ENCODE measurements around the gene ANXA1.
"Not testable (repeated sequence)": the region's sequence is repeated elsewhere in the genome, so short reads cannot be mapped to it uniquely, and the experiment has no call there.

ANXA1 gene

DNA sequence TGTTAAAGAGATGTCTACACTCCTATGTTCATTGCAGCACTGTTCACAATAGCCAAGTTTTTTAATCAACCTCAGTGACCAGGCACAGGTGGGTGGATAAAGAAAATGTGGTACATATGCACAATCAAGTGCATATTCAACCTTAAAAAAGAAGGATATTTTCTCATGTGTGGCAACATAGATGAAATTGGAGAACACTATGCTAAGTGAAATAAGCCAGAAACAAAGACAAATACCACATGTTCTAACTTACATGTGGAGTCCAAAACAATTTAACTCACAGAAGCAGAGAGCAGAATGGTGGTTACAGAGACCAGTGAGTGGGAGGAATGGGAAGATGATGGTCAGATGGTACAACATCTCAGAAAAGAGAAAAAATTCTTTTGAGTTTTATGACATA lies 31.8 kb downstream of the ANXA1 start:
- TF ChIP-seq, protein P1, sequence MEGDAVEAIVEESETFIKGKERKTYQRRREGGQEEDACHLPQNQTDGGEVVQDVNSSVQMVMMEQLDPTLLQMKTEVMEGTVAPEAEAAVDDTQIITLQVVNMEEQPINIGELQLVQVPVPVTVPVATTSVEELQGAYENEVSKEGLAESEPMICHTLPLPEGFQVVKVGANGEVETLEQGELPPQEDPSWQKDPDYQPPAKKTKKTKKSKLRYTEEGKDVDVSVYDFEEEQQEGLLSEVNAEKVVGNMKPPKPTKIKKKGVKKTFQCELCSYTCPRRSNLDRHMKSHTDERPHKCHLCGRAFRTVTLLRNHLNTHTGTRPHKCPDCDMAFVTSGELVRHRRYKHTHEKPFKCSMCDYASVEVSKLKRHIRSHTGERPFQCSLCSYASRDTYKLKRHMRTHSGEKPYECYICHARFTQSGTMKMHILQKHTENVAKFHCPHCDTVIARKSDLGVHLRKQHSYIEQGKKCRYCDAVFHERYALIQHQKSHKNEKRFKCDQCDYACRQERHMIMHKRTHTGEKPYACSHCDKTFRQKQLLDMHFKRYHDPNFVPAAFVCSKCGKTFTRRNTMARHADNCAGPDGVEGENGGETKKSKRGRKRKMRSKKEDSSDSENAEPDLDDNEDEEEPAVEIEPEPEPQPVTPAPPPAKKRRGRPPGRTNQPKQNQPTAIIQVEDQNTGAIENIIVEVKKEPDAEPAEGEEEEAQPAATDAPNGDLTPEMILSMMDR (IDR thresholded peaks at IDR 0.05; ENCODE audit: low read depth, low read length) = no peak
- no peak for TF ChIP-seq POLR2A (IDR thresholded peaks at IDR 0.05; ENCODE audit: extremely low read depth, insufficient read length)
- TF ChIP-seq, protein P2, sequence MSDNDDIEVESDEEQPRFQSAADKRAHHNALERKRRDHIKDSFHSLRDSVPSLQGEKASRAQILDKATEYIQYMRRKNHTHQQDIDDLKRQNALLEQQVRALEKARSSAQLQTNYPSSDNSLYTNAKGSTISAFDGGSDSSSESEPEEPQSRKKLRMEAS (IDR thresholded peaks at IDR 0.05; ENCODE audit: low read depth, low read length) = no peak
- TF ChIP-seq MYC (IDR thresholded peaks at IDR 0.05; ENCODE audit: low read depth, low read length) = no peak
- no peak for DNase-seq (ENCODE audit: low read depth)
- H3K4me3 ChIP-seq (ENCODE audit: low read depth, low read length) = no peak overlapping the region

DNA sequence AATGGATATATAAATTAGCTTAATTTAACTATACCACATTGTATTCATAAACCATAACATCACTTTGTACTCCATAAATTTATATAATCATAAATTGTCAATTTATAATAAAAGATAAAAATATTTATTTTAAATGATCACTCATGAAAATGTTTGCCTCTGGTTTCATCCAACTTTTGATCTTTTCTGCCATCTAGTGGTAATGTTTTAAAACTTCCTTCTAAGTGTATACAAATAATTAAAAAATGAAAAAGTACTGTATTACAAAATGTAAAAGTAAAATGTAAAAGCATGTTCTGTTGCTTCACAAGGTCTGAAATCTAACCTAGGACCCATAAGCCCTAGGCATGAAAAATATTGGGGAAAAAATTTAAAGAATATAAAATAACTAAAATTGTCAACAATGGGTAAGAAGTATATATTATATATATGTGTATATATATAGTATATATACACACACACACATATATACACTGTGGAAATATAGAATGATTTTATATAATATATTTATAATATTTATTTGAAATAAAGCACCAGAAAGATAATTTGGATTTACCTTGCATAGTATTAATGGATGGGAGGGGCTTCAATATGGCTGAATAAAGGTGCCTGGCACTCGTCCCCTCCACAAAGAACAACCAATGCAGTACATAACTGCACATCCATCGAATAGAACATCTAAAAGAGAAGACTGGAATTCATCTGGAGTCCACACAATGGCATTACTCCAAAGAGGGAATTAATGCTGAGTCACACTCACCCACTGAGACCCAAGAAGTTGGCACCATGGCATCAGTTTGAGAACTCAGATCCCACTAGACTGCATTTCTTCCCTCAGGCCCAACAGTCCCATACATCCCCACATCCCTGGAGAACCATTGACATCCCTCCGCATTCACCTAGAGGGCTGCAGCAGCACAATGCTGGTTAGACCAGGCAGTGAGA lies 32.5 kb downstream of the ANXA1 start:
- TF ChIP-seq, protein P2 (IDR thresholded peaks at IDR 0.05; ENCODE audit: low read depth, low read length) = no peak
- TF ChIP-seq, protein P1 (IDR thresholded peaks at IDR 0.05; ENCODE audit: low read depth, low read length) = no peak
- no peak for TF ChIP-seq POLR2A (IDR thresholded peaks at IDR 0.05; ENCODE audit: extremely low read depth, insufficient read length)
- TF ChIP-seq MYC (IDR thresholded peaks at IDR 0.05; ENCODE audit: low read depth, low read length) = no peak
- DNase-seq (ENCODE audit: low read depth) = peak; percentile 47
- no peak overlapping the region for H3K4me3 ChIP-seq (ENCODE audit: low read depth, low read length)

DNA sequence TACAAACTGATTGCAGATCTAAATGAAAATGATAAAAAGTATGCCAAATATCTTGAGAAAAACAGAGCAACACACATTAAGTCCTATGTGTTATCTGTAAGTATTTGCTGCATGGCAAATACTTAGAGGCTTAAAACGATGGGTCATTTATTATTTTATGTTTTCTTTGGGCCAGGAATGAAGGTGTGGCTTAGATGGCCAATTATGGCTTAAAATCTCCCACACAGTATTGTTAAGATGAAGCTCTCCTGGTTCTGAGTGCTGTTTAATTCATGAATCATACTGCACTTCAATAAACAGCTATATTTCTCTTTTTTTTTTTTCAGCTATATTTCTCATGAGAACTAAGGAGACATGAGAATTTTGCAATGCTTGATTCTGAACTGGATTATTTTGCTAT lies 39.4 kb downstream of the ANXA1 start:
- not testable (repeated sequence) for H3K4me3 ChIP-seq (ENCODE audit: low read depth, low read length); DNase-seq (ENCODE audit: low read depth)

DNA sequence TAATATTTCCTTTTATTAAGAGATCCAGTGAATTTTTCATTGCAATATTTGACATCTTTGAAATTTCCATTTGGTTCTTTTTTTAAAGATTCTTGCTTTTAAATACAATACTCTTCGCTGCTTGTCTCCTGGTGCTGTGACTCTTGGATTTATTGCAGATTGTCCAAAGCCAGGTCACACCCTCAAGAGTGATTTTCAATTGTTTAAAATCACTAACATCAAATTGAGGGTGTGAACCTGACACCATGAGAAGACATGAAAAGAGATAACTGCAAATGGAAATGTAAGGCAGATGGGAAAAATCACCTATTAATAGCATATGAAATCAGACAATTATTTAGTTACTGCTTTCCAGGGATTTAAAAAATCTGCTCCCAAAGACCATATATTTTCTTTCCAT lies 42.6 kb downstream of the ANXA1 start:
- TF ChIP-seq POLR2A (IDR thresholded peaks at IDR 0.05; ENCODE audit: extremely low read depth, insufficient read length) = no peak
- TF ChIP-seq, protein P2 (IDR thresholded peaks at IDR 0.05; ENCODE audit: low read depth, low read length) = no peak
- TF ChIP-seq, protein P1 (IDR thresholded peaks at IDR 0.05; ENCODE audit: low read depth, low read length) = no peak
- TF ChIP-seq MYC (IDR thresholded peaks at IDR 0.05; ENCODE audit: low read depth, low read length) = no peak
- no peak for DNase-seq (ENCODE audit: low read depth)
- no peak overlapping the region for H3K4me3 ChIP-seq (ENCODE audit: low read depth, low read length)

DNA sequence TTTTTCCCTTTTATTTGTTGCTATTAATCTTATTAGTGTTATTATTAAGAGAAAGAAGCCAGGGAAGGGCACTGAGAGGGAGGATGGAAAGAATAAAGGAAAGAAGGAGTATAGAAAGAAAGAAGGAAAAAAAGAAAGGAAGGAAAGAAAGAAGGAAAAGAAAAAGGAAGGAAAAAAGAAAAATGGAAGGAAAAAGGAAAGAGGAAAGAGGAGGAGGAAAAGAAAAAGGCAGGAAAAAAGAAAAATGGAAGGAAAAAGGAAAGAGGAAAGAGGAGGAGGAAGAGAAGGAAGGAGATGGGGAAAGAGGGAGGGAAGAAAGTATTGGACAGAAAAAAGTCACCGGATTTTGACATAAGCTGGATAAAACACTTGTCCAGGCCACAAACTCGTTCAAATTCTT lies 47.8 kb downstream of the ANXA1 start:
- H3K4me3 ChIP-seq (ENCODE audit: low read depth, low read length) = no peak overlapping the region
- TF ChIP-seq POLR2A (IDR thresholded peaks at IDR 0.05; ENCODE audit: extremely low read depth, insufficient read length) = no peak
- TF ChIP-seq, protein P1 (IDR thresholded peaks at IDR 0.05; ENCODE audit: low read depth, low read length) = no peak
- no peak for TF ChIP-seq MYC (IDR thresholded peaks at IDR 0.05; ENCODE audit: low read depth, low read length)
- TF ChIP-seq, protein P2 (IDR thresholded peaks at IDR 0.05; ENCODE audit: low read depth, low read length) = no peak
- DNase-seq (ENCODE audit: low read depth) = no peak

DNA sequence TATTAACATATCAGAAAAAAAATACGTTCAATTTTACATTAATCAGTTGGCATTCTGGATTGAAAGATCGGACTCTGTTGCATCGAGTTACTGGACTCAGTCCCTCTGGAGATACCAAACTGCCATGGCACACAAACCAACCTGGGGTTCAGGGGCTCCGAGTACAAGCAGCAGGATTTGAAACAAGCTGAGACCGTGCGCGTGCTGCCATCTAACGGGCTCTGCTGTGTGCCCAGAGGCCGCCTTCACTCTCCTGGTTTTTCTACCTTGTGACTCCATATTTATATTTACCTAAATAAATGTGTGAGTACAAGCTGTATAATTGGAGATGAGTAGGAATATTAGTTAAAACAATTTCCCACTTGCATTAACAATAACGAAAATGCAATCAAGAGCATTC lies 48.2 kb downstream of the ANXA1 start:
- DNase-seq (ENCODE audit: low read depth) = no peak
- TF ChIP-seq, protein P2 (IDR thresholded peaks at IDR 0.05; ENCODE audit: low read depth, low read length) = no peak
- TF ChIP-seq POLR2A (IDR thresholded peaks at IDR 0.05; ENCODE audit: extremely low read depth, insufficient read length) (no peak), MYC (IDR thresholded peaks at IDR 0.05; ENCODE audit: low read depth, low read length) (no peak)
- TF ChIP-seq, protein P1 (IDR thresholded peaks at IDR 0.05; ENCODE audit: low read depth, low read length) = no peak
- no peak overlapping the region for H3K4me3 ChIP-seq (ENCODE audit: low read depth, low read length)
